K562 (cell line): ENCODE data around the gene DCAF4L1. TPM values are rescaled to one million over a fixed set of nuclear protein-coding genes. Genes with fewer than 3 reads are reported as not detected.

Source experiments
- ATAC-seq: fragments of 200-7000 bp; cut with Tn5 transposase; 3 replicates; pipeline ENCODE4 v1.9.1; 2020; ENCODE audit warnings: moderate library complexity
- BruUV-seq: library from RNA; stranded (reverse); fragments of 400-500 nt; replicated peaks from 2 replicates; lab custom pipeline; 2021; lab: Mats Ljungman, UMichigan
- CTCF ChIA-PET: fragments of 300-600 bp; formaldehyde crosslinking; extraction: SDS; loops from one replicate; lab custom pipeline; 2021; ENCODE audit warnings: low intra/inter-chr PET ratio; lab: Yijun Ruan, JAX
- POLR2A ChIA-PET: fragments of 300-600, 350-650 bp; sonication (Branson Sonifier 250); formaldehyde crosslinking; extraction: SDS; loops from one replicate; lab custom pipeline; 2021; ENCODE audit warnings: antibody characterized with exemption, inconsistent platforms; lab: Yijun Ruan, JAX
- DNase-seq, 4 experiments: peaks; one replicate each; pipeline versions ENCODE4 v3.0.0 to v3.0.0-alpha.2; 2011 to 2018; ENCODE audit warnings: low spot score in 3 of 4, mixed read lengths in 3 of 4; ENCODE audit errors: extremely low read depth in 1 of 4
- FAIRE-seq: peaks from 2 replicates; lab custom pipeline; 2011; peaks lifted over from hg19 to GRCh38; lab: Jason Lieb, UNC
- H2AFZ ChIP-seq: 2 replicates; pipeline ENCODE4 v1.6.0; 2011; ENCODE audit warnings: low read depth, low read length, control low read depth, inconsistent platforms
- H3K27ac ChIP-seq: fragments of 200-600 bp; 3 replicates; pipeline ENCODE4 v1.8.0; 2011; ENCODE audit warnings: low read depth, mild to moderate bottlenecking, control low read depth, inconsistent platforms, low read length, moderate library complexity, mixed read lengths; ENCODE audit errors: extremely low read depth
- H3K27me3 ChIP-seq, 2 experiments: fragments of 300-600 bp in 1 of 2; 2 replicates in 1 of 2; 3 replicates in 1 of 2; pipeline versions ENCODE4 v1.6.0 to v1.8.0; 2011; ENCODE audit warnings: inconsistent platforms in 2 of 2, low read length in 2 of 2, mild to moderate bottlenecking in 1 of 2, mixed read lengths in 1 of 2, moderate library complexity in 1 of 2; ENCODE audit not compliant: control insufficient read depth in 2 of 2, insufficient read depth in 2 of 2
- H3K36me3 ChIP-seq: fragments of 300-600 bp; 3 replicates; pipeline ENCODE4 v1.8.0; 2011; ENCODE audit warnings: mild to moderate bottlenecking, low read length, inconsistent platforms; ENCODE audit not compliant: control insufficient read depth, insufficient read depth
- H3K4me1 ChIP-seq, 2 experiments: fragments of 200-600 bp in 1 of 2; replicated peaks in 1 of 2; 2 replicates in 1 of 2; 3 replicates in 1 of 2; pipeline versions ENCODE4 v1.5.1 to v1.8.0; 2011; ENCODE audit warnings: inconsistent platforms in 2 of 2, low read length in 2 of 2, mild to moderate bottlenecking in 1 of 2, mixed read lengths in 1 of 2, moderate library complexity in 1 of 2; ENCODE audit not compliant: control insufficient read depth in 2 of 2, insufficient read depth in 2 of 2
- H3K4me2 ChIP-seq: 2 replicates; pipeline ENCODE4 v1.6.1; 2011; ENCODE audit warnings: low read length, control low read depth, inconsistent platforms, mixed read lengths; ENCODE audit not compliant: insufficient read depth
- H3K4me3 ChIP-seq: fragments of 200-600 bp; sonication (generic), shearing (Covaris generic); 2 replicates; pipeline ENCODE4 v1.5.1; 2016; ENCODE audit warnings: control low read depth, inconsistent platforms
- H3K79me2 ChIP-seq: fragments of 200-600 bp; 3 replicates; pipeline ENCODE4 v1.8.0; 2011; ENCODE audit warnings: low read length, inconsistent platforms; ENCODE audit not compliant: control insufficient read depth, insufficient read depth
- H3K9ac ChIP-seq, 2 experiments: 2 replicates each; pipeline versions ENCODE4 v1.6.0 to v1.6.1; 2011; ENCODE audit warnings: low read depth in 2 of 2, low read length in 2 of 2, control low read depth in 1 of 2, inconsistent platforms in 1 of 2, mild to moderate bottlenecking in 1 of 2, mixed read lengths in 1 of 2; ENCODE audit not compliant: insufficient read depth in 1 of 2
- H3K9me1 ChIP-seq: one replicate; pipeline ENCODE4 v1.6.0; 2011; ENCODE audit warnings: inconsistent platforms, mild to moderate bottlenecking, low read length, moderate library complexity; ENCODE audit not compliant: control insufficient read depth, insufficient read depth
- H3K9me3 ChIP-seq: replicated peaks from 2 replicates; pipeline ENCODE4 v1.5.1; 2011; ENCODE audit warnings: low read depth, low read length, inconsistent platforms; ENCODE audit not compliant: control insufficient read depth, insufficient read depth
- H4K20me1 ChIP-seq: replicated peaks from 2 replicates; pipeline ENCODE4 v1.6.1; 2011; ENCODE audit warnings: low read length, inconsistent platforms, mixed read lengths; ENCODE audit not compliant: control insufficient read depth, insufficient read depth
- CTCF ChIP-seq, 3 experiments: IDR thresholded peaks in 2 of 3; conservative IDR thresholded peaks in 1 of 3; 2 replicates each; pipeline ENCODE4 v1.5.1; 2011 to 2012; ENCODE audit warnings: low read length in 3 of 3, mild to moderate bottlenecking in 3 of 3, control low read depth in 2 of 3, improper control_type of control experiment in 1 of 3, inconsistent platforms in 1 of 3, low read depth in 1 of 3, mixed read lengths in 1 of 3, moderate library complexity in 1 of 3; ENCODE audit not compliant: insufficient read depth in 2 of 3
- EZH2 ChIP-seq: IDR thresholded peaks from 2 replicates; pipeline ENCODE4 v1.6.1; 2012; ENCODE audit warnings: low read depth, mild to moderate bottlenecking, inconsistent platforms, low read length, borderline replicate concordance
- FIP1L1 ChIP-seq: fragments of 200-400 bp; formaldehyde crosslinking; IDR thresholded peaks from 2 replicates; pipeline ENCODE4 v1.6.1; 2018; ENCODE audit warnings: mild to moderate bottlenecking, low read depth, low read length; ENCODE audit not compliant: poor library complexity, severe bottlenecking
- ILF3 ChIP-seq: fragments of 450-650 bp; IDR thresholded peaks from 2 replicates; pipeline ENCODE4 v1.6.1; 2018; ENCODE audit warnings: antibody characterized with exemption, mild to moderate bottlenecking, moderate library complexity, borderline replicate concordance
- IRF9 ChIP-seq: fragments of 450-650 bp; IDR thresholded peaks from 2 replicates; pipeline ENCODE4 v1.6.1; 2016; ENCODE audit warnings: missing biosample characterization, missing genetic modification characterization
- NFE2L1 ChIP-seq: fragments of 450-650 bp; IDR thresholded peaks from 2 replicates; pipeline ENCODE4 v1.6.1; 2016; ENCODE audit warnings: missing genetic modification characterization, low read depth, mild to moderate bottlenecking, missing compliant biosample characterization, moderate library complexity, borderline replicate concordance
- POLR2H ChIP-seq: IDR thresholded peaks from 2 replicates; pipeline ENCODE4 v1.6.1; 2016; ENCODE audit warnings: missing genetic modification characterization, low read depth, mild to moderate bottlenecking, control low read depth, missing compliant biosample characterization, moderate library complexity
- SRSF7 ChIP-seq: fragments of 200-400 bp; formaldehyde crosslinking; optimal IDR thresholded peaks from 2 replicates; pipeline ENCODE3; 2017; ENCODE audit warnings: mild to moderate bottlenecking, low read depth, low read length
- WGBS: fragments of 100-300 bp; shearing (Covaris generic); methylation state at CpG from one replicate; pipeline ENCODE4 v1.1.6; 2016; ENCODE audit warnings: low coverage, mixed read lengths; ENCODE audit not compliant: insufficient coverage; ENCODE audit errors: missing lambda C conversion rate; 5-methylcytosine and 5-hydroxymethylcytosine counted together
- in situ Hi-C: fragments of 300-500 bp; cut with MboI; formaldehyde crosslinking; loops from 4 replicates; pipeline ENCODE4 v1.15.0; 2018; ENCODE audit warnings: inconsistent platforms, mixed read lengths
- intact Hi-C: fragments of 100-400 bp; cut with micrococcal nuclease; formaldehyde crosslinking; loops from 2 replicates; pipeline ENCODE4 v1.14.2; 2022
- polyA plus RNA-seq, 8 experiments: library from polyadenylated mRNA; depleted of rRNA in 4 of 8; stranded (reverse) in 5 of 8; unstranded in 3 of 8; fragments of >200 nt; fragmentation: Nextera tagmentation in 2 of 8; fragmentation: Illumina TruSeq in 1 of 8; extraction: Ambion mirVana in 2 of 8; extraction: Trizol in 1 of 8; gene quantifications; 2 replicates each; pipeline versions ENCODE4 v1.2.1 to v1.2.3, GENCODE V29; 2011 to 2014; ENCODE audit warnings: inconsistent platforms in 1 of 8, missing spikeins in 1 of 8
- total RNA-seq, 7 experiments: library from RNA; depleted of rRNA in 6 of 7; stranded (reverse); fragments of >200 nt in 6 of 7; fragmentation: Illumina TruSeq in 2 of 7; extraction: Trizol in 2 of 7; gene quantifications; 2 replicates each; pipeline versions ENCODE4 v1.2.1 to v1.2.3, GENCODE V29; 2011 to 2021; ENCODE audit warnings: low replicate concordance in 1 of 7
- TF ChIP-seq, protein P1 (sequence below): fragments of 450-650 bp; IDR thresholded peaks from 2 replicates; pipeline ENCODE4 v1.6.1; 2016; ENCODE audit warnings: mild to moderate bottlenecking

DCAF4L1 gene
- total and polyA plus RNA-seq, 9 of the 15 experiments (the other 6 are each of a cell fraction or from before 2014, with no cell fraction given), result 0.17 to 0.64 (median 0.36) TPM

DNA sequence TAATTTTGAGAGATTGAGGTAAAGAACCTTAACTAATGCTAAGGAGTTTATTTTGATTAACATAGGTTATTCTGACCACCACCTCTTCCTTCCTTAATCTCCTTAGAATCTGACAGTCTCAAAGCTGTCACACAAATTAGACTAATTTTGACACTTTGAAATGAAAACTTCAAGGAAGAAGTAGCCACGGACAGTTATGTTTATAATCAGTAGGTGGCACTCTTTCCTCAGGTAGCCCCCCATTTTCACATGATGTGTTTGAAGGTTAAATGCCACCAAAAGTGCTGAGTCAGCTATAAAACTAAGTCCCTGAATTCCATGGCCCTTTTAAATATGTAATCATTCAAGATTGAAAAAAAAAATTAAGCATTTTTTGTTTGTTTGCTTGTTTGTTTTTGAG is 23.9 kb upstream of the DCAF4L1 start (continued):
- no peak for TF ChIP-seq EZH2
- TF ChIP-seq IRF9, result no peak
- no peak for TF ChIP-seq POLR2H (tag)

DNA sequence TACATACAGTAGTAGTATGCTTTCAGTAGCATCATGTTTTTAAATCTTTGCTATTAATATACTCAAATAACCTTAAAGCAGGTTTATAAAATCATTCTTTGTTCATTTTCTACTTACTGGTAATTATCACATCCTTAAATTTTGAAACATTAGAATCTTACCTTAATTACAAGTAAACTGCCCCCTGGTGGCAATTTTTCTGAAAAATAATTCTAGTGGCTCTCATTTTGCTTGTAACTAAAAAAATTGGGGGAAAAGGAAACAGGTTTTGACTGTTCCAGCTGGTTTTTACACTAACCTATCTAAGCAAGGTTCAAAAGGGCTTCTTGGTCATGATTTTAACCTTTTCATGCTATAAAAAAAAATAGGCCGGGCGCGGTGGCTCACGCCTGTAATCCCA is 18.5 kb upstream of the DCAF4L1 start:
- no peak for FAIRE-seq
- intact Hi-C loops, result loop anchor here (10.0 kb wide), 1 partner anchor 552 kb away; no protein-coding TSS in a partner anchor
- in situ Hi-C loops, result loop anchor here (25.0 kb wide), 1 partner anchor 549 kb away; no protein-coding TSS in a partner anchor
- no peak overlapping the region for H3K4me2 ChIP-seq
- H3K4me1 ChIP-seq, result no peaks in the 10 kb centered on the region
- H3K9me1 ChIP-seq, result no peaks in the 10 kb centered on the region
- CTCF ChIA-PET, result no interaction called here
- no peak overlapping the region for H3K4me3 ChIP-seq
- BruUV-seq, result no TSS peak
- no peak overlapping the region for H3K27ac ChIP-seq
- no peaks in the 10 kb centered on the region for H3K27me3 ChIP-seq
- H3K9me3 ChIP-seq, result no peaks in the 10 kb centered on the region
- H3K79me2 ChIP-seq, result no peaks in the 10 kb centered on the region
- H2AFZ ChIP-seq, result no peak overlapping the region
- TF ChIP-seq SRSF7 (no peak), FIP1L1 (no peak), NFE2L1 (tag) (no peak), CTCF (IDR thresholded peaks at IDR 0.05 in 2 of 3, conservative IDR thresholded peaks at IDR 0.05 in 1 of 3; ENCODE audit: insufficient read depth in 2 of 3, low read depth in 1 of 3, low read length in 3 of 3) (peak in 1 of 3 experiments; percentile 34; a peak in 2 of 6 replicates), ILF3 (no peak)
- TF ChIP-seq, protein P1, sequence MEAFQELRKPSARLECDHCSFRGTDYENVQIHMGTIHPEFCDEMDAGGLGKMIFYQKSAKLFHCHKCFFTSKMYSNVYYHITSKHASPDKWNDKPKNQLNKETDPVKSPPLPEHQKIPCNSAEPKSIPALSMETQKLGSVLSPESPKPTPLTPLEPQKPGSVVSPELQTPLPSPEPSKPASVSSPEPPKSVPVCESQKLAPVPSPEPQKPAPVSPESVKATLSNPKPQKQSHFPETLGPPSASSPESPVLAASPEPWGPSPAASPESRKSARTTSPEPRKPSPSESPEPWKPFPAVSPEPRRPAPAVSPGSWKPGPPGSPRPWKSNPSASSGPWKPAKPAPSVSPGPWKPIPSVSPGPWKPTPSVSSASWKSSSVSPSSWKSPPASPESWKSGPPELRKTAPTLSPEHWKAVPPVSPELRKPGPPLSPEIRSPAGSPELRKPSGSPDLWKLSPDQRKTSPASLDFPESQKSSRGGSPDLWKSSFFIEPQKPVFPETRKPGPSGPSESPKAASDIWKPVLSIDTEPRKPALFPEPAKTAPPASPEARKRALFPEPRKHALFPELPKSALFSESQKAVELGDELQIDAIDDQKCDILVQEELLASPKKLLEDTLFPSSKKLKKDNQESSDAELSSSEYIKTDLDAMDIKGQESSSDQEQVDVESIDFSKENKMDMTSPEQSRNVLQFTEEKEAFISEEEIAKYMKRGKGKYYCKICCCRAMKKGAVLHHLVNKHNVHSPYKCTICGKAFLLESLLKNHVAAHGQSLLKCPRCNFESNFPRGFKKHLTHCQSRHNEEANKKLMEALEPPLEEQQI, result no peak
- H4K20me1 ChIP-seq, result no peaks in the 10 kb centered on the region
- ATAC-seq, result no peak
- peak in 1 of 4 experiments; percentile 19 for DNase-seq
- WGBS, result 96% methylated on average over 4 of the region's 4 CpGs
- H3K9ac ChIP-seq, result no peak overlapping the region
- peaks cover 3% of the 10 kb centered on the region; the same call in 1 of the 3 replicates for H3K36me3 ChIP-seq
- POLR2A ChIA-PET, result no interaction called here
